SK-N-SH (cell line): ENCODE results near the gene AP1M1. TPM values are rescaled to one million over a fixed set of nuclear protein-coding genes. Genes with fewer than 3 reads are reported as not detected.

ENCODE experiments used
- CTCF ChIA-PET: fragments of 300-600, 350-600 bp; formaldehyde crosslinking; extraction: SDS; loops from one replicate; lab custom pipeline; 2021; lab: Yijun Ruan, JAX
- POLR2A ChIA-PET: fragments of 350-600 bp; sonication (Branson Sonifier 250); formaldehyde crosslinking; extraction: SDS; loops from one replicate; lab custom pipeline; 2020; ENCODE audit warnings: antibody characterized with exemption, inconsistent platforms; lab: Yijun Ruan, JAX
- DNase-seq: peaks from one replicate; pipeline ENCODE4 v3.0.0; 2012
- H2AFZ ChIP-seq: fragments of 200-600 bp; sonication (generic); 2 replicates; pipeline ENCODE4 v1.8.1; 2016; ENCODE audit warnings: antibody characterized with exemption, mild to moderate bottlenecking, low read depth
- H3F3A ChIP-seq: fragments of 200-600 bp; sonication (generic); replicated peaks from 2 replicates; pipeline ENCODE3; 2016; ENCODE audit warnings: antibody characterized with exemption, mild to moderate bottlenecking; ENCODE audit not compliant: insufficient read depth
- H3K27ac ChIP-seq, 2 experiments: fragments of 200-500 bp in 1 of 2; fragments of 200-600 bp in 1 of 2; sonication (Bioruptor generic) in 1 of 2; sonication (generic), shearing (Covaris generic) in 1 of 2; 2 replicates each; pipeline versions ENCODE4 v1.5.1 to v1.6.1; 2014 to 2016; ENCODE audit warnings: low read depth in 2 of 2, inconsistent platforms in 1 of 2, low read length in 1 of 2, mild to moderate bottlenecking in 1 of 2, mixed read lengths in 1 of 2
- H3K27me3 ChIP-seq: fragments of 200-600 bp; sonication (generic), shearing (Covaris generic); 2 replicates; pipeline ENCODE4 v1.6.1; 2016; ENCODE audit warnings: mixed run types; ENCODE audit not compliant: insufficient read depth
- H3K36me3 ChIP-seq, 2 experiments: fragments of 200-500 bp in 1 of 2; fragments of 200-600 bp in 1 of 2; sonication (Bioruptor generic) in 1 of 2; sonication (generic) in 1 of 2; replicated peaks in 1 of 2; 2 replicates each; pipeline versions ENCODE3 to v1.5.1; 2014 to 2016; ENCODE audit warnings: low read length in 1 of 2, mild to moderate bottlenecking in 1 of 2; ENCODE audit not compliant: insufficient read depth in 2 of 2, control insufficient read depth in 1 of 2
- H3K4me1 ChIP-seq, 2 experiments: fragments of 200-500 bp in 1 of 2; fragments of 200-600 bp in 1 of 2; sonication (Bioruptor generic) in 1 of 2; sonication (generic), shearing (Covaris generic) in 1 of 2; 2 replicates each; pipeline versions ENCODE4 v1.5.1 to v1.6.1; 2014 to 2016; ENCODE audit warnings: low read depth in 1 of 2, low read length in 1 of 2, mixed run types in 1 of 2; ENCODE audit not compliant: insufficient read depth in 2 of 2, control insufficient read depth in 1 of 2
- H3K4me2 ChIP-seq: fragments of 200-600 bp; sonication (generic), shearing (Covaris generic); 2 replicates; pipeline ENCODE4 v1.6.1; 2017; ENCODE audit warnings: mixed run types
- H3K4me3 ChIP-seq, 2 experiments: fragments of 200-500 bp in 1 of 2; fragments of 200-600 bp in 1 of 2; sonication (Bioruptor generic) in 1 of 2; sonication (generic), shearing (Covaris generic) in 1 of 2; 2 replicates each; pipeline versions ENCODE4 v1.5.1 to v1.8.1; 2014 to 2016; ENCODE audit warnings: low read depth in 2 of 2, inconsistent platforms in 1 of 2, low read length in 1 of 2, mild to moderate bottlenecking in 1 of 2, mixed read lengths in 1 of 2, moderate library complexity in 1 of 2
- H3K79me2 ChIP-seq: fragments of 200-600 bp; sonication (generic); 2 replicates; pipeline ENCODE4 v1.8.1; 2017; ENCODE audit warnings: mild to moderate bottlenecking; ENCODE audit not compliant: insufficient read depth
- H3K9ac ChIP-seq: fragments of 200-600 bp; sonication (generic); 2 replicates; pipeline ENCODE4 v1.6.1; 2017; ENCODE audit warnings: mixed run types
- H3K9me2 ChIP-seq: fragments of 200-600 bp; sonication (generic); 2 replicates; pipeline ENCODE4 v1.6.1; 2017; ENCODE audit warnings: mixed run types
- H3K9me3 ChIP-seq: fragments of 200-600 bp; sonication (generic); 2 replicates; pipeline ENCODE4 v1.6.1; 2017; ENCODE audit warnings: mixed run types, mild to moderate bottlenecking, moderate library complexity
- H4K20me1 ChIP-seq: fragments of 200-600 bp; sonication (generic); 2 replicates; pipeline ENCODE4 v1.6.1; 2017; ENCODE audit warnings: mild to moderate bottlenecking, mixed run types; ENCODE audit not compliant: insufficient read depth
- FOXJ3 ChIP-seq: sonication (generic); formaldehyde crosslinking; IDR thresholded peaks from 2 replicates; pipeline ENCODE4 v1.5.1; 2020; ENCODE audit warnings: mild to moderate bottlenecking, missing genetic modification reagents
- FOXM1 ChIP-seq: IDR thresholded peaks from 2 replicates; pipeline ENCODE4 v1.4.0; 2012; ENCODE audit warnings: low read depth, mild to moderate bottlenecking
- MXI1 ChIP-seq: IDR thresholded peaks from 2 replicates; pipeline ENCODE4 v1.6.1; 2012; ENCODE audit warnings: mild to moderate bottlenecking, low read depth, low read length, improper control_type of control experiment
- RAD21 ChIP-seq: IDR thresholded peaks from 2 replicates; pipeline ENCODE4 v1.6.1; 2012; ENCODE audit warnings: mild to moderate bottlenecking, low read length
- WGBS: methylation state at CpG from one replicate; pipeline ENCODE4 v1.1.6; 2017; ENCODE audit warnings: low lambda C conversion rate; 5-methylcytosine and 5-hydroxymethylcytosine counted together
- polyA plus RNA-seq, 3 experiments: library from polyadenylated mRNA; depleted of rRNA; stranded (reverse); fragments of >200 nt; gene quantifications; 2 replicates each; pipeline ENCODE4 v1.2.3, GENCODE V29; 2012
- TF ChIP-seq, protein P1 (sequence below): IDR thresholded peaks from 2 replicates; pipeline ENCODE4 v1.6.1; 2012; ENCODE audit warnings: mild to moderate bottlenecking, low read depth, low read length, moderate library complexity
- TF ChIP-seq, protein P2 (sequence below): fragments of 200-600 bp; sonication (generic); IDR thresholded peaks from 2 replicates; pipeline ENCODE4 v1.6.1; 2017; ENCODE audit warnings: antibody characterized with exemption, mild to moderate bottlenecking, moderate library complexity
- TF ChIP-seq, protein P3 (sequence below): IDR thresholded peaks from 2 replicates; pipeline ENCODE4 v1.4.0; 2012; ENCODE audit warnings: low read depth
- TF ChIP-seq, protein P4 (sequence below): IDR thresholded peaks from 2 replicates; pipeline ENCODE4; 2012

The AP1M1 gene
- polyA plus RNA-seq, 1 of the 3 experiments (the other 2 are of a cell fraction) = 133 TPM

- Histone ChIP-seq H2AFZ (no peak overlapping the region), H3K79me2 (peaks cover 52% of the 10 kb centered on the region), H3K27me3 (no peaks in the 10 kb centered on the region)
- CTCF ChIA-PET = no interaction called here
- no peak for DNase-seq
- TF ChIP-seq, protein P1, sequence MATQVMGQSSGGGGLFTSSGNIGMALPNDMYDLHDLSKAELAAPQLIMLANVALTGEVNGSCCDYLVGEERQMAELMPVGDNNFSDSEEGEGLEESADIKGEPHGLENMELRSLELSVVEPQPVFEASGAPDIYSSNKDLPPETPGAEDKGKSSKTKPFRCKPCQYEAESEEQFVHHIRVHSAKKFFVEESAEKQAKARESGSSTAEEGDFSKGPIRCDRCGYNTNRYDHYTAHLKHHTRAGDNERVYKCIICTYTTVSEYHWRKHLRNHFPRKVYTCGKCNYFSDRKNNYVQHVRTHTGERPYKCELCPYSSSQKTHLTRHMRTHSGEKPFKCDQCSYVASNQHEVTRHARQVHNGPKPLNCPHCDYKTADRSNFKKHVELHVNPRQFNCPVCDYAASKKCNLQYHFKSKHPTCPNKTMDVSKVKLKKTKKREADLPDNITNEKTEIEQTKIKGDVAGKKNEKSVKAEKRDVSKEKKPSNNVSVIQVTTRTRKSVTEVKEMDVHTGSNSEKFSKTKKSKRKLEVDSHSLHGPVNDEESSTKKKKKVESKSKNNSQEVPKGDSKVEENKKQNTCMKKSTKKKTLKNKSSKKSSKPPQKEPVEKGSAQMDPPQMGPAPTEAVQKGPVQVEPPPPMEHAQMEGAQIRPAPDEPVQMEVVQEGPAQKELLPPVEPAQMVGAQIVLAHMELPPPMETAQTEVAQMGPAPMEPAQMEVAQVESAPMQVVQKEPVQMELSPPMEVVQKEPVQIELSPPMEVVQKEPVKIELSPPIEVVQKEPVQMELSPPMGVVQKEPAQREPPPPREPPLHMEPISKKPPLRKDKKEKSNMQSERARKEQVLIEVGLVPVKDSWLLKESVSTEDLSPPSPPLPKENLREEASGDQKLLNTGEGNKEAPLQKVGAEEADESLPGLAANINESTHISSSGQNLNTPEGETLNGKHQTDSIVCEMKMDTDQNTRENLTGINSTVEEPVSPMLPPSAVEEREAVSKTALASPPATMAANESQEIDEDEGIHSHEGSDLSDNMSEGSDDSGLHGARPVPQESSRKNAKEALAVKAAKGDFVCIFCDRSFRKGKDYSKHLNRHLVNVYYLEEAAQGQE = no peak
- TF ChIP-seq FOXM1 (no peak), FOXJ3 (no peak), MXI1 (no peak), RAD21 (no peak)
- TF ChIP-seq, protein P2, sequence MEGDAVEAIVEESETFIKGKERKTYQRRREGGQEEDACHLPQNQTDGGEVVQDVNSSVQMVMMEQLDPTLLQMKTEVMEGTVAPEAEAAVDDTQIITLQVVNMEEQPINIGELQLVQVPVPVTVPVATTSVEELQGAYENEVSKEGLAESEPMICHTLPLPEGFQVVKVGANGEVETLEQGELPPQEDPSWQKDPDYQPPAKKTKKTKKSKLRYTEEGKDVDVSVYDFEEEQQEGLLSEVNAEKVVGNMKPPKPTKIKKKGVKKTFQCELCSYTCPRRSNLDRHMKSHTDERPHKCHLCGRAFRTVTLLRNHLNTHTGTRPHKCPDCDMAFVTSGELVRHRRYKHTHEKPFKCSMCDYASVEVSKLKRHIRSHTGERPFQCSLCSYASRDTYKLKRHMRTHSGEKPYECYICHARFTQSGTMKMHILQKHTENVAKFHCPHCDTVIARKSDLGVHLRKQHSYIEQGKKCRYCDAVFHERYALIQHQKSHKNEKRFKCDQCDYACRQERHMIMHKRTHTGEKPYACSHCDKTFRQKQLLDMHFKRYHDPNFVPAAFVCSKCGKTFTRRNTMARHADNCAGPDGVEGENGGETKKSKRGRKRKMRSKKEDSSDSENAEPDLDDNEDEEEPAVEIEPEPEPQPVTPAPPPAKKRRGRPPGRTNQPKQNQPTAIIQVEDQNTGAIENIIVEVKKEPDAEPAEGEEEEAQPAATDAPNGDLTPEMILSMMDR = no peak
- TF ChIP-seq, protein P3, sequence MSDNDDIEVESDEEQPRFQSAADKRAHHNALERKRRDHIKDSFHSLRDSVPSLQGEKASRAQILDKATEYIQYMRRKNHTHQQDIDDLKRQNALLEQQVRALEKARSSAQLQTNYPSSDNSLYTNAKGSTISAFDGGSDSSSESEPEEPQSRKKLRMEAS = no peak
- TF ChIP-seq, protein P4, sequence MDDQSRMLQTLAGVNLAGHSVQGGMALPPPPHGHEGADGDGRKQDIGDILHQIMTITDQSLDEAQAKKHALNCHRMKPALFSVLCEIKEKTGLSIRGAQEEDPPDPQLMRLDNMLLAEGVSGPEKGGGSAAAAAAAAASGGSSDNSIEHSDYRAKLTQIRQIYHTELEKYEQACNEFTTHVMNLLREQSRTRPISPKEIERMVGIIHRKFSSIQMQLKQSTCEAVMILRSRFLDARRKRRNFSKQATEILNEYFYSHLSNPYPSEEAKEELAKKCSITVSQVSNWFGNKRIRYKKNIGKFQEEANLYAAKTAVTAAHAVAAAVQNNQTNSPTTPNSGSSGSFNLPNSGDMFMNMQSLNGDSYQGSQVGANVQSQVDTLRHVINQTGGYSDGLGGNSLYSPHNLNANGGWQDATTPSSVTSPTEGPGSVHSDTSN = no peak
- TF ChIP-seq, all 33 proteins: peak for 0
- peaks cover 13 to 21% of the 10 kb centered on the region in 2 experiments; a peak in 3 of 4 replicates for H3K4me1 ChIP-seq
- H3K4me2 ChIP-seq = no peak overlapping the region
- H4K20me1 ChIP-seq = peaks cover 43% of the 10 kb centered on the region
- POLR2A ChIA-PET = no interaction called here
- no peaks in the 10 kb centered on the region for H3K9me3 ChIP-seq
- no peak overlapping the region; a peak in 1 of 4 replicates for H3K27ac ChIP-seq
- 96% methylated on average over 20 of the region's 20 CpGs for WGBS
- H3K36me3 ChIP-seq = peaks cover 0 to 45% of the 10 kb centered on the region in 2 experiments
- H3K9me2 ChIP-seq = no peaks in the 10 kb centered on the region
- H3K4me3 ChIP-seq = no peak overlapping the region
- H3F3A ChIP-seq = peaks cover 16% of the 10 kb centered on the region
- H3K9ac ChIP-seq = no peak overlapping the region
Measured at GRCh38 chr19:16200038-16201010, 2.6 kb downstream of the AP1M1 start.
